Activated naive CD8-positive, alpha-beta T cell treated with anti-CD3 and anti-CD28 coated beads, Interleukin-2, amount 50 U/mL, for 24 hours (primary cell): ENCODE results near the gene TIMM23.
"Not testable (repeated sequence)": the region's sequence is repeated elsewhere in the genome, so short reads cannot be mapped to it uniquely, and the experiment has no call there.

Experiments used
- ATAC-seq: fragments of 150-1000 bp; cut with Tn5 transposase; one replicate; pipeline ENCODE4 v1.10.0; 2021
- DNase-seq: peaks from one replicate; pipeline ENCODE4 v3.0.0; 2021
- H3K27ac Mint-ChIP-seq: one replicate; pipeline ENCODE4 v1.8.0; 2021; ENCODE audit warnings: mild to moderate bottlenecking, mixed read lengths
- H3K27me3 Mint-ChIP-seq: one replicate; pipeline ENCODE4 v1.8.0; 2021; ENCODE audit warnings: mixed read lengths
- H3K36me3 Mint-ChIP-seq: one replicate; pipeline ENCODE4 v1.8.0; 2021; ENCODE audit warnings: low read depth, mixed read lengths
- H3K4me1 Mint-ChIP-seq: one replicate; pipeline ENCODE4 v1.8.0; 2021; ENCODE audit warnings: mixed read lengths
- H3K4me3 Mint-ChIP-seq: one replicate; pipeline ENCODE4 v1.8.0; 2021; ENCODE audit warnings: mild to moderate bottlenecking, moderate library complexity, mixed read lengths
- H3K9me3 Mint-ChIP-seq: one replicate; pipeline ENCODE4 v1.8.0; 2021; ENCODE audit warnings: mixed read lengths

TIMM23 gene

GRCh38 chr10:45972106-45972812 is at the start of gene TIMM23:
Gene TIMM23, plus strand, starts transcription at chr10:45972489. Its CDS starts 136 bp downstream, at chr10:45972625.
- Mint-ChIP-seq H3K4me1 (peaks cover 31% of the 10 kb centered on the region), H3K27ac (peak within 1 kb of the TSS; percentile 95), H3K36me3 (peaks cover 29% of the 10 kb centered on the region), H3K4me3 (peak within 1 kb of the TSS; percentile 99)
- ATAC-seq (peak; percentile 92), DNase-seq (peak; percentile 88)
- H3K9me3 Mint-ChIP-seq, H3K27me3 Mint-ChIP-seq: not testable (repeated sequence)

- not testable (repeated sequence) for H3K4me3 Mint-ChIP-seq, H3K9me3 Mint-ChIP-seq, H3K27ac Mint-ChIP-seq, H3K27me3 Mint-ChIP-seq, ATAC-seq, H3K4me1 Mint-ChIP-seq, DNase-seq
- peaks cover 11% of the 10 kb centered on the region for H3K36me3 Mint-ChIP-seq
Measured at GRCh38 chr10:45926790-45927189, 45.5 kb upstream of the TIMM23 start.

- not testable (repeated sequence) for H3K27me3 Mint-ChIP-seq, ATAC-seq, H3K4me3 Mint-ChIP-seq, H3K4me1 Mint-ChIP-seq, H3K9me3 Mint-ChIP-seq, DNase-seq, H3K27ac Mint-ChIP-seq
- H3K36me3 Mint-ChIP-seq, result peaks cover 20% of the 10 kb centered on the region
Measured at GRCh38 chr10:45931305-45931704, 41.0 kb upstream of the TIMM23 start.

- not testable (repeated sequence) for DNase-seq, H3K4me3 Mint-ChIP-seq, H3K27ac Mint-ChIP-seq, H3K9me3 Mint-ChIP-seq, ATAC-seq, H3K4me1 Mint-ChIP-seq, H3K27me3 Mint-ChIP-seq
- H3K36me3 Mint-ChIP-seq, result peaks cover 13% of the 10 kb centered on the region
Measured at GRCh38 chr10:45934788-45935187, 37.5 kb upstream of the TIMM23 start.

- H3K27me3 Mint-ChIP-seq, H3K4me1 Mint-ChIP-seq, H3K27ac Mint-ChIP-seq, DNase-seq, H3K36me3 Mint-ChIP-seq, H3K9me3 Mint-ChIP-seq, ATAC-seq, H3K4me3 Mint-ChIP-seq: not testable (repeated sequence)
Measured at GRCh38 chr10:45939176-45939697, 33.1 kb upstream of the TIMM23 start.

- H3K9me3 Mint-ChIP-seq, H3K4me3 Mint-ChIP-seq, DNase-seq, H3K27me3 Mint-ChIP-seq, H3K4me1 Mint-ChIP-seq, H3K36me3 Mint-ChIP-seq, ATAC-seq, H3K27ac Mint-ChIP-seq: not testable (repeated sequence)
Measured at GRCh38 chr10:45941196-45941595, 31.1 kb upstream of the TIMM23 start.

GRCh38 chr10:45945476-45945875 is 26.8 kb upstream of the TIMM23 start:
- not testable (repeated sequence) for H3K4me1 Mint-ChIP-seq, DNase-seq, H3K9me3 Mint-ChIP-seq, H3K4me3 Mint-ChIP-seq, H3K36me3 Mint-ChIP-seq, H3K27me3 Mint-ChIP-seq, H3K27ac Mint-ChIP-seq, ATAC-seq

- H3K36me3 Mint-ChIP-seq, ATAC-seq, DNase-seq, H3K9me3 Mint-ChIP-seq, H3K4me3 Mint-ChIP-seq, H3K4me1 Mint-ChIP-seq, H3K27me3 Mint-ChIP-seq, H3K27ac Mint-ChIP-seq: not testable (repeated sequence)
Measured at GRCh38 chr10:45947363-45947762, 24.9 kb upstream of the TIMM23 start.

GRCh38 chr10:45948801-45949200 is 23.5 kb upstream of the TIMM23 start:
- H3K27ac Mint-ChIP-seq, H3K4me1 Mint-ChIP-seq, H3K36me3 Mint-ChIP-seq, H3K9me3 Mint-ChIP-seq, H3K4me3 Mint-ChIP-seq, H3K27me3 Mint-ChIP-seq, ATAC-seq, DNase-seq: not testable (repeated sequence)

GRCh38 chr10:45954367-45954766 is 17.9 kb upstream of the TIMM23 start:
- H3K27ac Mint-ChIP-seq, ATAC-seq, DNase-seq, H3K36me3 Mint-ChIP-seq, H3K4me3 Mint-ChIP-seq, H3K9me3 Mint-ChIP-seq, H3K4me1 Mint-ChIP-seq, H3K27me3 Mint-ChIP-seq: not testable (repeated sequence)

GRCh38 chr10:45956634-45957033 is 15.7 kb upstream of the TIMM23 start:
- not testable (repeated sequence) for H3K4me3 Mint-ChIP-seq, DNase-seq, H3K27ac Mint-ChIP-seq, H3K9me3 Mint-ChIP-seq, H3K27me3 Mint-ChIP-seq, ATAC-seq, H3K36me3 Mint-ChIP-seq, H3K4me1 Mint-ChIP-seq

- not testable (repeated sequence) for H3K4me3 Mint-ChIP-seq, H3K36me3 Mint-ChIP-seq, H3K9me3 Mint-ChIP-seq, H3K4me1 Mint-ChIP-seq, DNase-seq, H3K27me3 Mint-ChIP-seq, ATAC-seq, H3K27ac Mint-ChIP-seq
Measured at GRCh38 chr10:45957928-45958327, 14.4 kb upstream of the TIMM23 start.

GRCh38 chr10:45962686-45963452 is 9.4 kb upstream of the TIMM23 start:
- not testable (repeated sequence) for H3K9me3 Mint-ChIP-seq, H3K4me3 Mint-ChIP-seq, H3K27ac Mint-ChIP-seq, H3K4me1 Mint-ChIP-seq, H3K27me3 Mint-ChIP-seq, ATAC-seq, H3K36me3 Mint-ChIP-seq, DNase-seq

- not testable (repeated sequence) for H3K27ac Mint-ChIP-seq, DNase-seq, H3K27me3 Mint-ChIP-seq, H3K9me3 Mint-ChIP-seq, ATAC-seq
- peak overlapping the region; percentile 99 for H3K4me3 Mint-ChIP-seq
- peaks cover 35% of the 10 kb centered on the region for H3K4me1 Mint-ChIP-seq
- peaks cover 24% of the 10 kb centered on the region for H3K36me3 Mint-ChIP-seq
Measured at GRCh38 chr10:45971019-45971418, 1.3 kb upstream of the TIMM23 start.

- not testable (repeated sequence) for DNase-seq, H3K9me3 Mint-ChIP-seq, H3K27me3 Mint-ChIP-seq
- peak overlapping the region; percentile 99 for H3K4me3 Mint-ChIP-seq
- H3K4me1 Mint-ChIP-seq, result peaks cover 34% of the 10 kb centered on the region
- peak overlapping the region; percentile 95 for H3K27ac Mint-ChIP-seq
- H3K36me3 Mint-ChIP-seq, result peaks cover 26% of the 10 kb centered on the region
- ATAC-seq, result peak; percentile 52
Measured at GRCh38 chr10:45971742-45972105, 565 bp upstream of the TIMM23 start.
